DOHH2 (cell line): ENCODE results near the gene VPS8.

Source experiments
- H3F3A ChIP-seq: fragments of 200-600 bp; sonication (generic), shearing (Covaris generic); 2 replicates; pipeline ENCODE4 v1.6.0; 2016; ENCODE audit warnings: antibody characterized with exemption, mild to moderate bottlenecking; ENCODE audit not compliant: control insufficient read depth, insufficient read depth
- H3K27ac ChIP-seq: fragments of 200-600 bp; sonication (generic); 2 replicates; pipeline ENCODE4 v1.5.1; 2014; ENCODE audit warnings: low read depth, mild to moderate bottlenecking, low read length, moderate library complexity
- H3K27me3 ChIP-seq: fragments of 200-600 bp; sonication (generic); 2 replicates; pipeline ENCODE4 v1.6.1; 2014; ENCODE audit warnings: mild to moderate bottlenecking, low read length, mixed read lengths; ENCODE audit not compliant: control insufficient read depth
- H3K36me3 ChIP-seq: fragments of 200-600 bp; sonication (generic); 2 replicates; pipeline ENCODE4 v1.6.1; 2014; ENCODE audit warnings: mild to moderate bottlenecking, low read length, moderate library complexity, mixed read lengths; ENCODE audit not compliant: control insufficient read depth
- H3K4me1 ChIP-seq: fragments of 200-600 bp; sonication (generic); 2 replicates; pipeline ENCODE4 v1.6.1; 2014; ENCODE audit warnings: mild to moderate bottlenecking, low read length, mixed read lengths; ENCODE audit not compliant: control insufficient read depth
- H3K4me2 ChIP-seq: fragments of 200-600 bp; sonication (generic); 2 replicates; pipeline ENCODE4 v1.6.0; 2014; ENCODE audit warnings: mild to moderate bottlenecking, low read length, moderate library complexity
- H3K4me3 ChIP-seq: fragments of 200-600 bp; sonication (generic); 2 replicates; pipeline ENCODE4 v1.5.1; 2014; ENCODE audit warnings: mild to moderate bottlenecking, low read length, mixed read lengths
- H3K79me2 ChIP-seq: fragments of 200-600 bp; sonication (generic); 2 replicates; pipeline ENCODE4 v1.6.1; 2014; ENCODE audit warnings: mild to moderate bottlenecking, low read length, mixed read lengths; ENCODE audit not compliant: control insufficient read depth
- H3K9me2 ChIP-seq: fragments of 200-600 bp; sonication (generic); replicated peaks from 2 replicates; pipeline ENCODE4 v1.6.1; 2014; ENCODE audit warnings: mild to moderate bottlenecking, low read length, mixed read lengths; ENCODE audit not compliant: control insufficient read depth
- H3K9me3 ChIP-seq: fragments of 200-600 bp; sonication (generic); 2 replicates; pipeline ENCODE4 v1.6.1; 2014; ENCODE audit warnings: antibody characterized with exemption, low read length, mixed read lengths; ENCODE audit not compliant: control insufficient read depth, insufficient read depth
- H4K20me1 ChIP-seq: fragments of 200-600 bp; sonication (generic); 2 replicates; pipeline ENCODE4 v1.6.0; 2014; ENCODE audit warnings: low read depth, mild to moderate bottlenecking, antibody characterized with exemption, low read length, moderate library complexity; ENCODE audit not compliant: control insufficient read depth, insufficient read depth
- CTCF ChIP-seq: fragments of 200-600 bp; sonication (generic); IDR thresholded peaks from one replicate; pipeline ENCODE4 v1.5.1; 2014; ENCODE audit warnings: antibody characterized with exemption, mild to moderate bottlenecking, low read depth, low read length; ENCODE audit not compliant: poor library complexity, severe bottlenecking
- EZH2phosphoT487 ChIP-seq: fragments of 200-600 bp; sonication (generic); IDR thresholded peaks from 2 replicates; pipeline ENCODE4 v1.6.1; 2017; ENCODE audit warnings: borderline replicate concordance, mild to moderate bottlenecking, antibody characterized with exemption, low read length, moderate library complexity, mixed read lengths

The VPS8 gene

GRCh38 chr3:184941408-184941807, 129.4 kb downstream of the VPS8 start:
- Histone ChIP-seq H3K79me2 (no peaks in the 10 kb centered on the region), H3F3A (no peaks in the 10 kb centered on the region), H3K9me2 (no peaks in the 10 kb centered on the region), H3K4me1 (peaks cover 11% of the 10 kb centered on the region), H3K36me3 (no peaks in the 10 kb centered on the region), H3K27ac (no peak overlapping the region), H3K4me3 (no peak overlapping the region), H3K27me3 (no peaks in the 10 kb centered on the region), H3K4me2 (no peak overlapping the region), H3K9me3 (no peaks in the 10 kb centered on the region), H4K20me1 (no peaks in the 10 kb centered on the region)
- TF ChIP-seq CTCF (no peak), EZH2phosphoT487 (no peak)

- Histone ChIP-seq H3K27me3 (no peaks in the 10 kb centered on the region), H3K4me2 (peak overlapping the region; percentile 1; the same call in 1 of the 2 replicates), H3K27ac (no peak overlapping the region), H3K36me3 (no peaks in the 10 kb centered on the region), H4K20me1 (no peaks in the 10 kb centered on the region), H3K4me1 (peaks cover 11% of the 10 kb centered on the region), H3K4me3 (no peak overlapping the region), H3K9me2 (no peaks in the 10 kb centered on the region), H3K79me2 (no peaks in the 10 kb centered on the region), H3K9me3 (no peaks in the 10 kb centered on the region), H3F3A (no peaks in the 10 kb centered on the region)
- no peak for TF ChIP-seq CTCF
- no peak for TF ChIP-seq EZH2phosphoT487
Observed at GRCh38 chr3:184942735-184943134, 130.8 kb downstream of the VPS8 start.

GRCh38 chr3:184944241-184944640, 132.3 kb downstream of the VPS8 start:
- Histone ChIP-seq H3F3A (no peaks in the 10 kb centered on the region), H3K4me2 (no peak overlapping the region), H3K27ac (no peak overlapping the region)

More at GRCh38 chr3:184944241-184944640, 132.3 kb downstream of the VPS8 start:
- no peaks in the 10 kb centered on the region for H3K36me3 ChIP-seq
- no peak overlapping the region for H3K4me3 ChIP-seq
- H3K27me3 ChIP-seq, result no peaks in the 10 kb centered on the region
- TF ChIP-seq CTCF, result no peak
- TF ChIP-seq EZH2phosphoT487, result no peak
- H3K9me2 ChIP-seq, result no peaks in the 10 kb centered on the region
- H3K4me1 ChIP-seq, result peaks cover 11% of the 10 kb centered on the region
- no peaks in the 10 kb centered on the region for H3K79me2 ChIP-seq
- H3K9me3 ChIP-seq, result no peaks in the 10 kb centered on the region
- no peaks in the 10 kb centered on the region for H4K20me1 ChIP-seq
